ENCODE measurements around the gene LEAP2. TPM values are rescaled to one million over a fixed set of nuclear protein-coding genes. Genes with fewer than 3 reads are reported as not detected.

The LEAP2 gene
- total RNA-seq, 2 experiments from 2014 or later: 0.30 to 0.31 TPM

- no peaks in the 10 kb centered on the region for H3K9me3 ChIP-seq (ENCODE audit: control insufficient read depth in 1 of 2, insufficient read depth in 1 of 2, low read length in 2 of 2)
- no peaks in the 10 kb centered on the region for H3K4me1 ChIP-seq (ENCODE audit: insufficient read depth, low read length)
- Mint-ChIP-seq H3K4me3 (no peak overlapping the region), H3K4me1 (ENCODE audit: low read depth) (no peaks in the 10 kb centered on the region), H3K27me3 (no peaks in the 10 kb centered on the region), H3K36me3 (ENCODE audit: low read depth) (peaks cover 84% of the 10 kb centered on the region), H3K9me3 (no peaks in the 10 kb centered on the region), H3K27ac (no peak overlapping the region)
- ATAC-seq (ENCODE audit: poor library complexity) (no peak), DNase-seq (no peak)
- no peak overlapping the region for H3K4me3 ChIP-seq (ENCODE audit: low read length)
- ChIA-PET POLR2A (no interaction called here), CTCF (interaction anchor here (0.6 kb wide), 1 partner anchor 77 kb away, joined by 3 read pairs; no protein-coding TSS in a partner anchor)
- intact Hi-C loops (cut with DNase I, micrococcal nuclease): no loop called here
- TF ChIP-seq, protein P1, sequence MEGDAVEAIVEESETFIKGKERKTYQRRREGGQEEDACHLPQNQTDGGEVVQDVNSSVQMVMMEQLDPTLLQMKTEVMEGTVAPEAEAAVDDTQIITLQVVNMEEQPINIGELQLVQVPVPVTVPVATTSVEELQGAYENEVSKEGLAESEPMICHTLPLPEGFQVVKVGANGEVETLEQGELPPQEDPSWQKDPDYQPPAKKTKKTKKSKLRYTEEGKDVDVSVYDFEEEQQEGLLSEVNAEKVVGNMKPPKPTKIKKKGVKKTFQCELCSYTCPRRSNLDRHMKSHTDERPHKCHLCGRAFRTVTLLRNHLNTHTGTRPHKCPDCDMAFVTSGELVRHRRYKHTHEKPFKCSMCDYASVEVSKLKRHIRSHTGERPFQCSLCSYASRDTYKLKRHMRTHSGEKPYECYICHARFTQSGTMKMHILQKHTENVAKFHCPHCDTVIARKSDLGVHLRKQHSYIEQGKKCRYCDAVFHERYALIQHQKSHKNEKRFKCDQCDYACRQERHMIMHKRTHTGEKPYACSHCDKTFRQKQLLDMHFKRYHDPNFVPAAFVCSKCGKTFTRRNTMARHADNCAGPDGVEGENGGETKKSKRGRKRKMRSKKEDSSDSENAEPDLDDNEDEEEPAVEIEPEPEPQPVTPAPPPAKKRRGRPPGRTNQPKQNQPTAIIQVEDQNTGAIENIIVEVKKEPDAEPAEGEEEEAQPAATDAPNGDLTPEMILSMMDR (IDR thresholded peaks at IDR 0.05): no peak
- H3K27ac ChIP-seq (ENCODE audit: low read depth in 1 of 2, low read length in 2 of 2): no peak overlapping the region
- H3K27me3 ChIP-seq (ENCODE audit: control insufficient read depth in 1 of 2, insufficient read depth in 2 of 2, low read length in 2 of 2): no peaks in the 10 kb centered on the region
- H3K36me3 ChIP-seq (ENCODE audit: insufficient read depth, low read length): peaks cover 71% of the 10 kb centered on the region
Measured at GRCh38 chr5:132898094-132898493, 24.6 kb downstream of the LEAP2 start.

- H3K9me3 ChIP-seq (ENCODE audit: control insufficient read depth in 1 of 2, insufficient read depth in 1 of 2, low read length in 2 of 2): no peaks in the 10 kb centered on the region
- TF ChIP-seq, protein P1 (IDR thresholded peaks at IDR 0.05): no peak
- ATAC-seq (ENCODE audit: poor library complexity) (no peak), DNase-seq (no peak)
- no peak overlapping the region for H3K4me3 ChIP-seq (ENCODE audit: low read length)
- H3K36me3 ChIP-seq (ENCODE audit: insufficient read depth, low read length): peaks cover 57% of the 10 kb centered on the region
- H3K27me3 ChIP-seq (ENCODE audit: control insufficient read depth in 1 of 2, insufficient read depth in 2 of 2, low read length in 2 of 2): no peaks in the 10 kb centered on the region
- Mint-ChIP-seq H3K4me3 (no peak overlapping the region), H3K4me1 (ENCODE audit: low read depth) (peaks cover 16% of the 10 kb centered on the region), H3K27ac (no peak overlapping the region), H3K36me3 (ENCODE audit: low read depth) (peaks cover 83% of the 10 kb centered on the region), H3K9me3 (no peaks in the 10 kb centered on the region), H3K27me3 (no peaks in the 10 kb centered on the region)
- ChIA-PET POLR2A (interaction anchor here (0.7 kb wide), 1 partner anchor 485 kb away, joined by 3 read pairs; no protein-coding TSS in a partner anchor), CTCF (no interaction called here)
- intact Hi-C loops (cut with DNase I, micrococcal nuclease): no loop called here
- H3K4me1 ChIP-seq (ENCODE audit: insufficient read depth, low read length): no peaks in the 10 kb centered on the region
- H3K27ac ChIP-seq (ENCODE audit: low read depth in 1 of 2, low read length in 2 of 2): no peak overlapping the region
Measured at GRCh38 chr5:132901036-132901435, 27.6 kb downstream of the LEAP2 start.

DNA sequence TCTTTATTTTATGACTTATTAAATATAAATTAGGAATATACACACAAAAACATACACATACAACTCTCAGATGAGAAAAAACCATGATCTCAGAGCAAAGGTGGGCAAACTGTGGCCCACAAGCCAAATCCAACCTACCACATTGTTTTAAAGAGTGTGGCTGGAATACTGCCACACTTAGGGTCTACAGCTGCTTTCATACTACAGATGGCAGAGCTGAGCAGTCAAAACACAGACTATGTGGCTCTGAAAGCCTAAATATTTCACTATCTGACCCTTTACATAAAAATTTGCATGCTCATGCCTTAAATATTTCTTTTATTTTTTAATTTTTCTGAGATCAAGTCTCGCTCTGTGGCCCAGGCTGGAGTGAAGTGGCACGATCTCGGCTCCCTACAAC, 28.3 kb downstream of the LEAP2 start:
- H3K4me1 ChIP-seq (ENCODE audit: insufficient read depth, low read length): no peaks in the 10 kb centered on the region
- no peak overlapping the region for H3K27ac ChIP-seq (ENCODE audit: low read depth in 1 of 2, low read length in 2 of 2)
- H3K9me3 ChIP-seq (ENCODE audit: control insufficient read depth in 1 of 2, insufficient read depth in 1 of 2, low read length in 2 of 2): no peaks in the 10 kb centered on the region
- TF ChIP-seq, protein P1 (IDR thresholded peaks at IDR 0.05): no peak
- ChIA-PET CTCF (no interaction called here), POLR2A (no interaction called here)
- Mint-ChIP-seq H3K4me3 (no peak overlapping the region), H3K9me3 (no peaks in the 10 kb centered on the region), H3K4me1 (ENCODE audit: low read depth) (peaks cover 17% of the 10 kb centered on the region), H3K36me3 (ENCODE audit: low read depth) (peaks cover 81% of the 10 kb centered on the region), H3K27ac (no peak overlapping the region), H3K27me3 (no peaks in the 10 kb centered on the region)
- H3K36me3 ChIP-seq (ENCODE audit: insufficient read depth, low read length): peaks cover 50% of the 10 kb centered on the region
- no peak for DNase-seq
- no peak overlapping the region for H3K4me3 ChIP-seq (ENCODE audit: low read length)
- intact Hi-C loops (cut with DNase I, micrococcal nuclease): no loop called here
- ATAC-seq (ENCODE audit: poor library complexity): no peak
- H3K27me3 ChIP-seq (ENCODE audit: control insufficient read depth in 1 of 2, insufficient read depth in 2 of 2, low read length in 2 of 2): no peaks in the 10 kb centered on the region
